ENCODE data around the gene AZI2. TPM values are rescaled to one million over a fixed set of nuclear protein-coding genes. Genes with fewer than 3 reads are reported as not detected.

The AZI2 gene
- polyA plus RNA-seq, 1 donor (not counting 4 experiments of a cell fraction or from before 2014, with no cell fraction given): 81.8 TPM

- H4K20me1 ChIP-seq (ENCODE audit: control insufficient read depth, extremely low read depth, insufficient read depth, low read length): no peaks in the 10 kb centered on the region
- dilution Hi-C loops (cut with MboI; ENCODE audit: extremely low pct_ligation_motif_present, low sequenced_read_pairs): no loop called here
- no peaks in the 10 kb centered on the region for H3K36me3 ChIP-seq (ENCODE audit: control insufficient read depth in 2 of 2, extremely low read depth in 1 of 2, insufficient read depth in 2 of 2, low read length in 2 of 2)
- H3K9ac ChIP-seq (ENCODE audit: control insufficient read depth, extremely low read depth, insufficient read depth, low read length): no peak overlapping the region
- no peaks in the 10 kb centered on the region for H3K79me2 ChIP-seq (ENCODE audit: control insufficient read depth, insufficient read depth, low read length)
- H3K4me2 ChIP-seq (ENCODE audit: control insufficient read depth, extremely low read depth, insufficient read depth, low read depth, low read length): no peak overlapping the region
- H3K4me1 ChIP-seq (ENCODE audit: control insufficient read depth, extremely low read depth, insufficient read depth, low read length): no peaks in the 10 kb centered on the region
- H3K27me3 ChIP-seq (ENCODE audit: control insufficient read depth, extremely low read depth, insufficient read depth, low read length): no peaks in the 10 kb centered on the region
- H3K9me1 ChIP-seq (ENCODE audit: control insufficient read depth, extremely low read depth, insufficient read depth, low read length): no peaks in the 10 kb centered on the region
- TF ChIP-seq CTCF (optimal IDR thresholded peaks at IDR 0.05 in 1 of 3, IDR thresholded peaks at IDR 0.05 in 1 of 3, conservative IDR thresholded peaks at IDR 0.05 in 1 of 3; ENCODE audit: extremely low read depth in 1 of 3, insufficient read depth in 2 of 3, low read length in 3 of 3) (no peak), EZH2 (IDR thresholded peaks at IDR 0.05; ENCODE audit: low read length) (no peak)
- no peak overlapping the region for H3K27ac ChIP-seq (ENCODE audit: control insufficient read depth, insufficient read depth, low read length)
- no peaks in the 10 kb centered on the region for H3K9me3 ChIP-seq (ENCODE audit: control insufficient read depth, low read depth, low read length)
- H3K4me3 ChIP-seq (ENCODE audit: control insufficient read depth in 2 of 3, extremely low read depth in 1 of 3, insufficient read depth in 2 of 3, low read depth in 1 of 3, low read length in 3 of 3): no peak overlapping the region
- FAIRE-seq (no peak), DNase-seq (ENCODE audit: low read depth, low spot score) (no peak)
- no peak overlapping the region for H2AFZ ChIP-seq (ENCODE audit: control insufficient read depth, low read length)
Measured at GRCh38 chr3:28280781-28281180, 67.8 kb downstream of the AZI2 start.

- no peaks in the 10 kb centered on the region for H3K36me3 ChIP-seq (ENCODE audit: control insufficient read depth in 2 of 2, extremely low read depth in 1 of 2, insufficient read depth in 2 of 2, low read length in 2 of 2)
- dilution Hi-C loops (cut with MboI; ENCODE audit: extremely low pct_ligation_motif_present, low sequenced_read_pairs): no loop called here
- no peaks in the 10 kb centered on the region for H4K20me1 ChIP-seq (ENCODE audit: control insufficient read depth, extremely low read depth, insufficient read depth, low read length)
- H2AFZ ChIP-seq (ENCODE audit: control insufficient read depth, low read length): no peak overlapping the region
- H3K27me3 ChIP-seq (ENCODE audit: control insufficient read depth, extremely low read depth, insufficient read depth, low read length): no peaks in the 10 kb centered on the region
- no peaks in the 10 kb centered on the region for H3K4me1 ChIP-seq (ENCODE audit: control insufficient read depth, extremely low read depth, insufficient read depth, low read length)
- no peak overlapping the region for H3K4me3 ChIP-seq (ENCODE audit: control insufficient read depth in 2 of 3, extremely low read depth in 1 of 3, insufficient read depth in 2 of 3, low read depth in 1 of 3, low read length in 3 of 3)
- DNase-seq (ENCODE audit: low read depth, low spot score) (no peak), FAIRE-seq (no peak)
- no peak overlapping the region for H3K9ac ChIP-seq (ENCODE audit: control insufficient read depth, extremely low read depth, insufficient read depth, low read length)
- H3K9me1 ChIP-seq (ENCODE audit: control insufficient read depth, extremely low read depth, insufficient read depth, low read length): no peaks in the 10 kb centered on the region
- no peak overlapping the region for H3K4me2 ChIP-seq (ENCODE audit: control insufficient read depth, extremely low read depth, insufficient read depth, low read depth, low read length)
- no peaks in the 10 kb centered on the region for H3K79me2 ChIP-seq (ENCODE audit: control insufficient read depth, insufficient read depth, low read length)
- no peak for TF ChIP-seq CTCF (optimal IDR thresholded peaks at IDR 0.05 in 1 of 3, IDR thresholded peaks at IDR 0.05 in 1 of 3, conservative IDR thresholded peaks at IDR 0.05 in 1 of 3; ENCODE audit: extremely low read depth in 1 of 3, insufficient read depth in 2 of 3, low read length in 3 of 3)
- TF ChIP-seq EZH2 (IDR thresholded peaks at IDR 0.05; ENCODE audit: low read length): no peak
- no peaks in the 10 kb centered on the region for H3K9me3 ChIP-seq (ENCODE audit: control insufficient read depth, low read depth, low read length)
- no peak overlapping the region for H3K27ac ChIP-seq (ENCODE audit: control insufficient read depth, insufficient read depth, low read length)
Measured at GRCh38 chr3:28279770-28280169, 68.9 kb downstream of the AZI2 start.

All from keratinocyte (primary cell).